Caco-2 (cell line): ENCODE measurements around the gene SERINC4. TPM values are rescaled to one million over a fixed set of nuclear protein-coding genes. Genes with fewer than 3 reads are reported as not detected.

Source experiments
- BruUV-seq: library from RNA; stranded (reverse); fragments of 400-500 nt; replicated peaks from 2 replicates; lab custom pipeline; 2021; lab: Mats Ljungman, UMichigan
- CTCF ChIA-PET: fragments of 300-600 bp; sonication (Branson Sonifier 250); formaldehyde crosslinking; loops from one replicate; lab custom pipeline; 2022; ENCODE audit warnings: antibody characterized with exemption; lab: Charles Lee
- POLR2A ChIA-PET: fragments of 300-600 bp; sonication (Branson Sonifier 250); formaldehyde crosslinking; loops from one replicate; lab custom pipeline; 2022; ENCODE audit warnings: antibody characterized with exemption; lab: Charles Lee
- DNase-seq, 2 experiments: peaks; one replicate each; pipeline versions ENCODE4 v3.0.0 to v3.0.0-alpha.2; 2020 to 2022
- H3K27me3 ChIP-seq: replicated peaks from 2 replicates; pipeline ENCODE4 v1.6.0; 2011; ENCODE audit warnings: low read length; ENCODE audit not compliant: control insufficient read depth, insufficient read depth
- H3K36me3 ChIP-seq: 2 replicates; pipeline ENCODE4 v1.5.1; 2011; ENCODE audit warnings: low read length; ENCODE audit not compliant: control insufficient read depth, insufficient read depth
- H3K4me1 ChIP-seq: fragments of 250-450 bp; sonication (Bioruptor Pico); 2 replicates; pipeline ENCODE4 v1.5.1; 2020; ENCODE audit warnings: mild to moderate bottlenecking
- H3K4me3 ChIP-seq: 2 replicates; pipeline ENCODE4 v1.5.1; 2011; ENCODE audit warnings: low read depth, mild to moderate bottlenecking, control low read depth, low read length
- H3K9me3 ChIP-seq: fragments of 250-450 bp; sonication (Bioruptor Pico); 2 replicates; pipeline ENCODE4 v1.5.1; 2020; ENCODE audit warnings: mild to moderate bottlenecking, moderate library complexity
- H3K27ac Mint-ChIP-seq: one replicate; pipeline ENCODE4 v1.8.0; 2022; ENCODE audit warnings: mixed read lengths; ENCODE audit not compliant: unreplicated experiment
- H3K27me3 Mint-ChIP-seq: one replicate; pipeline ENCODE4 v1.8.0; 2022; ENCODE audit warnings: mixed read lengths; ENCODE audit not compliant: insufficient read depth, unreplicated experiment
- H3K36me3 Mint-ChIP-seq: one replicate; pipeline ENCODE4 v1.8.0; 2022; ENCODE audit warnings: mild to moderate bottlenecking, mixed read lengths; ENCODE audit not compliant: insufficient read depth, unreplicated experiment
- H3K4me1 Mint-ChIP-seq: one replicate; pipeline ENCODE4 v1.8.0; 2022; ENCODE audit warnings: low read depth, mixed read lengths; ENCODE audit not compliant: unreplicated experiment
- H3K4me3 Mint-ChIP-seq: one replicate; pipeline ENCODE4 v1.8.0; 2022; ENCODE audit warnings: mild to moderate bottlenecking, moderate library complexity, mixed read lengths; ENCODE audit not compliant: unreplicated experiment
- H3K9me3 Mint-ChIP-seq: one replicate; pipeline ENCODE4 v1.8.0; 2022; ENCODE audit warnings: mixed read lengths; ENCODE audit not compliant: unreplicated experiment
- intact Hi-C: fragments of 100-400 bp; cut with micrococcal nuclease; formaldehyde crosslinking; loops from one replicate; pipeline ENCODE4 v1.10.0; 2022; ENCODE audit not compliant: unreplicated experiment
- total RNA-seq: library from RNA; stranded (reverse); gene quantifications from 2 replicates; pipeline ENCODE4 v1.2.3, GENCODE V29; 2022
- TF ChIP-seq, protein P1 (sequence below), 2 experiments: fragments of 200-600 bp in 1 of 2; IDR thresholded peaks; 1 replicate in 1 of 2; 2 replicates in 1 of 2; pipeline versions ENCODE4 v1.5.1 to v1.8.0; 2011 to 2022; ENCODE audit warnings: antibody characterized with exemption in 1 of 2, control low read depth in 1 of 2, inconsistent platforms in 1 of 2, low read depth in 1 of 2, low read length in 1 of 2, mild to moderate bottlenecking in 1 of 2, moderate library complexity in 1 of 2; ENCODE audit not compliant: insufficient read depth in 1 of 2, severe bottlenecking in 1 of 2, unreplicated experiment in 1 of 2

The SERINC4 gene
- total RNA-seq, 1 experiment from 2014 or later: 0.23 TPM

DNA sequence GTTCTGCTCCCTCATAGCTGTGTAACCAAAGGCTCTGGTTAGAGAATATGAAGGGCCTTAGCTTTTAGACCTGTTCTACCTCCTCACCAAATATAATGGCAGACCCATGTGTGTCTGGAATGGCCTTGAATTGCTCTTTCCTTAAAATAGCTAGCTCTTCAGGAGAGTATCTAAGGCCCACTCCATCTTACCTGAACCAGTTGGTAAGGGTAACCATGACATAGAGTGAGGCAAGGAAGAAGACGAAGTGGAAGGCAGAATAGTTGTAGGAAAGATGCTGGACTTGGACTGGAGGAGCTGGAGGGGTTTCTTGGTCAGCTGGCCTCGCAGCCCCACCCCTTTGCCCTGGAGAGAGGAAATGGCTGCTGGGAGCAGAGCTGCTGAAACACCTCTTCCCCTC is 4.8 kb downstream of the SERINC4 start:
- Histone ChIP-seq H3K36me3 (peaks cover 8% of the 10 kb centered on the region), H3K4me1 (peaks cover 23% of the 10 kb centered on the region), H3K27me3 (no peaks in the 10 kb centered on the region), H3K9me3 (no peaks in the 10 kb centered on the region), H3K4me3 (no peak overlapping the region)
- TF ChIP-seq, protein P1, sequence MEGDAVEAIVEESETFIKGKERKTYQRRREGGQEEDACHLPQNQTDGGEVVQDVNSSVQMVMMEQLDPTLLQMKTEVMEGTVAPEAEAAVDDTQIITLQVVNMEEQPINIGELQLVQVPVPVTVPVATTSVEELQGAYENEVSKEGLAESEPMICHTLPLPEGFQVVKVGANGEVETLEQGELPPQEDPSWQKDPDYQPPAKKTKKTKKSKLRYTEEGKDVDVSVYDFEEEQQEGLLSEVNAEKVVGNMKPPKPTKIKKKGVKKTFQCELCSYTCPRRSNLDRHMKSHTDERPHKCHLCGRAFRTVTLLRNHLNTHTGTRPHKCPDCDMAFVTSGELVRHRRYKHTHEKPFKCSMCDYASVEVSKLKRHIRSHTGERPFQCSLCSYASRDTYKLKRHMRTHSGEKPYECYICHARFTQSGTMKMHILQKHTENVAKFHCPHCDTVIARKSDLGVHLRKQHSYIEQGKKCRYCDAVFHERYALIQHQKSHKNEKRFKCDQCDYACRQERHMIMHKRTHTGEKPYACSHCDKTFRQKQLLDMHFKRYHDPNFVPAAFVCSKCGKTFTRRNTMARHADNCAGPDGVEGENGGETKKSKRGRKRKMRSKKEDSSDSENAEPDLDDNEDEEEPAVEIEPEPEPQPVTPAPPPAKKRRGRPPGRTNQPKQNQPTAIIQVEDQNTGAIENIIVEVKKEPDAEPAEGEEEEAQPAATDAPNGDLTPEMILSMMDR (IDR thresholded peaks at IDR 0.05; ENCODE audit: insufficient read depth in 1 of 2, low read depth in 1 of 2, low read length in 1 of 2, severe bottlenecking in 1 of 2, unreplicated experiment in 1 of 2): no peak
- BruUV-seq: no TSS peak
- intact Hi-C loops: no loop called here
- DNase-seq: no peak
- POLR2A ChIA-PET: interaction anchor here (0.6 kb wide), 1 partner anchor 392 kb away, joined by 3 read pairs; no protein-coding TSS in a partner anchor
- peaks cover 23% of the 10 kb centered on the region for H3K4me1 Mint-ChIP-seq
- H3K27ac Mint-ChIP-seq: no peak overlapping the region
- no peak overlapping the region for H3K4me3 Mint-ChIP-seq
- H3K9me3 Mint-ChIP-seq: no peaks in the 10 kb centered on the region
- no peaks in the 10 kb centered on the region for H3K27me3 Mint-ChIP-seq
- CTCF ChIA-PET: no interaction called here
- H3K36me3 Mint-ChIP-seq: peaks cover 66% of the 10 kb centered on the region

DNA sequence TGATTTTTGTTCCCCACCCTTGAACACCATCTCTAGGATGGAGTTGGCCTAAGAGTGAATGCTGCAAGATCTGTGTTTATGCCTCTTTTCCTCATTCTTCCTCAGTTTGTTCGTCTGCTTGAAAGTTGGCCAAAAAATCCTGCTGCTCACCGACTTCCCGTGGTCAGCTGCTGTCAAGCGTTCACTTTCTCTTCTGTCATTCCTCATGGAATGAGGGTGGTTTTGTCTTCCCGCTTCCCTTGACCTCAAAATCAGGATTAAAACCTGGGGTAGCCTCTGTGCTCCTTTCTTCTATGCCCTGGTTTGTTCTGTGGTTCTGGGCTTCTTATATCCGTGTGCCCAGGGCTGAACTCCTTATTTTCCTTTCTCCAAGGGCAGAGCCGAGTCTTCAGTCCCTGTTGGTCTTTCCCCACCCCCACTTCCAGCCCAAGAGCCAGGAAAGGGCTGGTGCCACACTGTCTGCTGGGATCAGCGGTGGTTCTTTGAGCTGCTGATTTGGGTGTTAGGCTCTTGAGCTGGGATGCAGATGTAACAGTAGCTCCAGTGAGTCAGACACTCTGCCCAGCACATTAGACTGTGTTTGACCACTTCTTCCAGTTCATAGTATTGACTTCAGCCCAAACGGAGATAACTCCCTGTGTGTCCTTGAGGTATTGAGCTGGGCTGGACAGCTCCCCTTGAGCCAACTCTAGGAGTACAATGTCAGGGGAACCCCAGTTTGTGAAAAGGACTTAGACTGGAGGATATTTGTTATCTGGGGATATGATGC is 5.6 kb downstream of the SERINC4 start:
- H3K27ac Mint-ChIP-seq: no peak overlapping the region
- intact Hi-C loops: no loop called here
- CTCF ChIA-PET: no interaction called here

GRCh38 chr15:43793647-43794046 is 6.4 kb downstream of the SERINC4 start:
- H3K9me3 ChIP-seq: no peaks in the 10 kb centered on the region
- no peak for DNase-seq
- peaks cover 13% of the 10 kb centered on the region for H3K4me1 ChIP-seq
- Mint-ChIP-seq H3K4me3 (peak overlapping the region; percentile 98), H3K36me3 (peaks cover 54% of the 10 kb centered on the region), H3K9me3 (no peaks in the 10 kb centered on the region), H3K27ac (peak overlapping the region; percentile 97), H3K4me1 (peaks cover 19% of the 10 kb centered on the region), H3K27me3 (no peaks in the 10 kb centered on the region)
- TF ChIP-seq, protein P1 (IDR thresholded peaks at IDR 0.05; ENCODE audit: insufficient read depth in 1 of 2, low read depth in 1 of 2, low read length in 1 of 2, severe bottlenecking in 1 of 2, unreplicated experiment in 1 of 2): no peak
- ChIA-PET POLR2A (interaction anchor here (0.6 to 1.9 kb wide), 2 partner anchors 31 to 35 kb away, joined by 3 to 6 read pairs; partner anchors contain the start of gene MFAP1), CTCF (no interaction called here)
- peaks cover 5% of the 10 kb centered on the region; the same call in 1 of the 2 replicates for H3K36me3 ChIP-seq
- intact Hi-C loops: no loop called here
- H3K4me3 ChIP-seq: no peak overlapping the region
- BruUV-seq: no TSS peak
- H3K27me3 ChIP-seq: no peaks in the 10 kb centered on the region

More for the DNA sequence above, 5.6 kb downstream of the SERINC4 start:
- TF ChIP-seq, protein P1 (IDR thresholded peaks at IDR 0.05; ENCODE audit: insufficient read depth in 1 of 2, low read depth in 1 of 2, low read length in 1 of 2, severe bottlenecking in 1 of 2, unreplicated experiment in 1 of 2): no peak
- no TSS peak for BruUV-seq
- H3K36me3 Mint-ChIP-seq: peaks cover 59% of the 10 kb centered on the region
- no peak for DNase-seq
- H3K27me3 Mint-ChIP-seq: no peaks in the 10 kb centered on the region
- Histone ChIP-seq H3K36me3 (peaks cover 7% of the 10 kb centered on the region), H3K27me3 (no peaks in the 10 kb centered on the region), H3K4me3 (no peak overlapping the region), H3K4me1 (peaks cover 19% of the 10 kb centered on the region), H3K9me3 (no peaks in the 10 kb centered on the region)
- peaks cover 19% of the 10 kb centered on the region for H3K4me1 Mint-ChIP-seq
- POLR2A ChIA-PET: no interaction called here
- no peaks in the 10 kb centered on the region for H3K9me3 Mint-ChIP-seq
- peak overlapping the region; percentile 98 for H3K4me3 Mint-ChIP-seq
